HEK293 (cell line): ENCODE results near the gene EIF4ENIF1.

Experiments used
- KLF16 ChIP-seq: fragments of 450-650 bp; formaldehyde crosslinking; IDR thresholded peaks from 2 replicates; pipeline ENCODE4 v1.5.1; 2017; ENCODE audit warnings: missing biosample characterization, missing genetic modification characterization
- OSR2 ChIP-seq: fragments of 450-650 bp; formaldehyde crosslinking; IDR thresholded peaks from 2 replicates; pipeline ENCODE4 v1.5.1; 2016; ENCODE audit warnings: missing biosample characterization, missing genetic modification characterization
- YY2 ChIP-seq: fragments of 450-650 bp; formaldehyde crosslinking; IDR thresholded peaks from 2 replicates; pipeline ENCODE4 v1.5.1; 2016; ENCODE audit warnings: missing biosample characterization, missing genetic modification characterization
- ZBTB1 ChIP-seq: fragments of 450-650 bp; formaldehyde crosslinking; IDR thresholded peaks from 2 replicates; pipeline ENCODE4 v1.5.1; 2016; ENCODE audit warnings: missing biosample characterization, missing genetic modification characterization
- ZBTB21 ChIP-seq: fragments of 450-650 bp; formaldehyde crosslinking; IDR thresholded peaks from 2 replicates; pipeline ENCODE4 v1.5.1; 2017; ENCODE audit warnings: missing biosample characterization, missing genetic modification characterization
- ZFP37 ChIP-seq: fragments of 450-650 bp; formaldehyde crosslinking; IDR thresholded peaks from 2 replicates; pipeline ENCODE4 v1.5.1; 2016; ENCODE audit warnings: missing biosample characterization, missing genetic modification characterization
- ZNF114 ChIP-seq: fragments of 450-650 bp; formaldehyde crosslinking; IDR thresholded peaks from 2 replicates; pipeline ENCODE4 v1.5.0; 2017; ENCODE audit warnings: missing biosample characterization, missing genetic modification characterization
- ZNF16 ChIP-seq: fragments of 450-650 bp; formaldehyde crosslinking; IDR thresholded peaks from 2 replicates; pipeline ENCODE4 v1.5.1; 2016; ENCODE audit warnings: low read depth, missing biosample characterization, missing genetic modification characterization
- ZNF274 ChIP-seq, 2 experiments: fragments of 200-500 bp in 1 of 2; fragments of 450-650 bp in 1 of 2; sonication (Bioruptor generic) in 1 of 2; formaldehyde crosslinking in 1 of 2; IDR thresholded peaks; 2 replicates each; pipeline versions ENCODE4 v1.5.1 to v1.6.1; 2014 to 2016; ENCODE audit warnings: borderline replicate concordance in 1 of 2, inconsistent platforms in 1 of 2, low read length in 1 of 2, missing biosample characterization in 1 of 2, missing genetic modification characterization in 1 of 2
- ZNF48 ChIP-seq: fragments of 450-650 bp; formaldehyde crosslinking; IDR thresholded peaks from 2 replicates; pipeline ENCODE4 v1.5.1; 2016; ENCODE audit warnings: missing biosample characterization, missing genetic modification characterization
- ZNF501 ChIP-seq: fragments of 450-650 bp; formaldehyde crosslinking; IDR thresholded peaks from 2 replicates; pipeline ENCODE4 v1.5.1; 2016; ENCODE audit warnings: missing biosample characterization, missing genetic modification characterization
- ZNF529 ChIP-seq: fragments of 450-650 bp; formaldehyde crosslinking; IDR thresholded peaks from 2 replicates; pipeline ENCODE4 v1.5.1; 2017; ENCODE audit warnings: missing genetic modification characterization, missing biosample characterization; ENCODE audit not compliant: insufficient replicate concordance
- ZNF560 ChIP-seq: fragments of 450-650 bp; formaldehyde crosslinking; IDR thresholded peaks from 2 replicates; pipeline ENCODE4 v1.5.1; 2017; ENCODE audit warnings: missing biosample characterization, missing genetic modification characterization, borderline replicate concordance
- ZNF600 ChIP-seq: fragments of 450-650 bp; formaldehyde crosslinking; IDR thresholded peaks from 2 replicates; pipeline ENCODE4 v1.5.1; 2016; ENCODE audit warnings: missing biosample characterization, missing genetic modification characterization
- ZNF624 ChIP-seq: fragments of 450-650 bp; formaldehyde crosslinking; IDR thresholded peaks from 2 replicates; pipeline ENCODE4 v1.5.1; 2017; ENCODE audit warnings: missing biosample characterization, missing genetic modification characterization
- ZNF660 ChIP-seq: fragments of 450-650 bp; IDR thresholded peaks from 2 replicates; pipeline ENCODE4 v1.5.1; 2018; ENCODE audit warnings: missing biosample characterization, mild to moderate bottlenecking, missing genetic modification characterization
- ZNF670 ChIP-seq: fragments of 450-650 bp; formaldehyde crosslinking; IDR thresholded peaks from 2 replicates; pipeline ENCODE4 v1.5.1; 2016; ENCODE audit warnings: missing biosample characterization, missing genetic modification characterization, low read depth
- ZNF76 ChIP-seq: fragments of 450-650 bp; formaldehyde crosslinking; IDR thresholded peaks from 2 replicates; pipeline ENCODE4; 2016; ENCODE audit warnings: low read depth, missing biosample characterization, missing genetic modification characterization, borderline replicate concordance
- ZNF830 ChIP-seq: fragments of 450-650 bp; IDR thresholded peaks from 2 replicates; pipeline ENCODE4 v1.5.0; 2018; ENCODE audit warnings: missing biosample characterization, missing genetic modification characterization, low read depth, mild to moderate bottlenecking, moderate library complexity
- TF ChIP-seq, protein P1 (sequence below): fragments of 450-650 bp; formaldehyde crosslinking; IDR thresholded peaks from 2 replicates; pipeline ENCODE4 v1.5.1; 2017; ENCODE audit warnings: missing biosample characterization, mild to moderate bottlenecking, missing genetic modification characterization, moderate library complexity
- TF ChIP-seq, protein P2 (sequence below): fragments of 450-650 bp; formaldehyde crosslinking; IDR thresholded peaks from 2 replicates; pipeline ENCODE4 v1.5.1; 2016; ENCODE audit warnings: missing biosample characterization, missing genetic modification characterization, borderline replicate concordance
- TF ChIP-seq, protein P3 (sequence below): fragments of 450-650 bp; formaldehyde crosslinking; IDR thresholded peaks from 2 replicates; pipeline ENCODE4 v1.5.1; 2016; ENCODE audit warnings: missing biosample characterization, missing genetic modification characterization
- TF ChIP-seq, protein P4 (sequence below): fragments of 450-650 bp; formaldehyde crosslinking; IDR thresholded peaks from 2 replicates; pipeline ENCODE4 v1.5.1; 2017; ENCODE audit warnings: missing biosample characterization, missing genetic modification characterization
- TF ChIP-seq, protein P5 (sequence below): fragments of 450-650 bp; formaldehyde crosslinking; IDR thresholded peaks from 2 replicates; pipeline ENCODE4 v1.5.1; 2017; ENCODE audit warnings: missing biosample characterization, missing genetic modification characterization
- TF ChIP-seq, protein P6 (sequence below): fragments of 450-650 bp; formaldehyde crosslinking; IDR thresholded peaks from 2 replicates; pipeline ENCODE4 v1.5.1; 2016; ENCODE audit warnings: missing biosample characterization, missing genetic modification characterization

Gene EIF4ENIF1

DNA sequence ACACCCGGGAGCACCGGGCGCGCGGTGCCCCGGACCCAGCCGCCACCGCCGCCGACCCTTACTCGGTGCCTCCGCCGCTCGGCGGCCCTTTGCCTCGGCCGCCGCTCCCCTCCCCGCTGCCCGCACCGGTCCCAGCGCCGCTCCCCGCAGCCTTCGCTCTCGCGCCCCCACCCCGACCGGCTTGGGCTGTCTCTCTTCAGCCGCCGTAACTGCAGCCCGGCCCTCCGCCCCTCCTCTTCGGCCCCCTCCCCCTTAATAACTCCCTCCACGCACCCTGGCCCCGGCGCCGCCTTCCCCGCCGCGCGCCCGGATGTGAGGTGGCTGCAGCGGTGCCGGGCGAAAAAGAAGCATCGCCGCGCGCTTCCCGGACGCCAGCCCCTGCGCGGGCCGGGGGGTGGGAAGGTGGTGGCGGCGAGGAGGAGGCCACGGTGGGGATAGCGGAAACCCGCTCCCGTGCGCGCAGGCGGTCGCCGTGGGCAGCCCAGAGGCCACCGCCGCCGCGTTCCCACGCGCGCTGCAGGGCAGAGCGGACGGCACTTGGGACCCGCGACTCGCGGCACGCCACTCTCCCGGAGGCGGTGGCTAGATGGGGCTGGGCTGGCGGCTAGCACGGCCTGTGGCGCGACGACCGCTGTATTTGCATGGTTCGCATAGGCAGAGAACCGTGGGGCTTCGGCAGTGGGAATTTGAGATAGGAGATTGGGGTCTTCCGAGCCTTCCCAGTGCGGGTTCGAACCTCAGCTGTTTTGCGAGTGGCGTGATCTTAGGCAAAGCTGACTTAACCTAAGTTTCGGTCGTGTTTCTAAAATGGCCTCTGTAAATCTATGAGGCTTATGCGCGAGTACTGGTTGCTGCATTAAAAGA, at the start of gene EIF4ENIF1 (continued):
- TF ChIP-seq, protein P1, sequence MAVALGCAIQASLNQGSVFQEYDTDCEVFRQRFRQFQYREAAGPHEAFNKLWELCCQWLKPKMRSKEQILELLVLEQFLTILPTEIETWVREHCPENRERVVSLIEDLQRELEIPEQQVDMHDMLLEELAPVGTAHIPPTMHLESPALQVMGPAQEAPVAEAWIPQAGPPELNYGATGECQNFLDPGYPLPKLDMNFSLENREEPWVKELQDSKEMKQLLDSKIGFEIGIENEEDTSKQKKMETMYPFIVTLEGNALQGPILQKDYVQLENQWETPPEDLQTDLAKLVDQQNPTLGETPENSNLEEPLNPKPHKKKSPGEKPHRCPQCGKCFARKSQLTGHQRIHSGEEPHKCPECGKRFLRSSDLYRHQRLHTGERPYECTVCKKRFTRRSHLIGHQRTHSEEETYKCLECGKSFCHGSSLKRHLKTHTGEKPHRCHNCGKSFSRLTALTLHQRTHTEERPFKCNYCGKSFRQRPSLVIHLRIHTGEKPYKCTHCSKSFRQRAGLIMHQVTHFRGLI (tag by site-specific recombination): peak; percentile 56; the same call in 1 of the 2 replicates
- no peak for TF ChIP-seq ZNF16 (tag by site-specific recombination)
- no peak for TF ChIP-seq ZBTB1 (tag by site-specific recombination)
- no peak for TF ChIP-seq ZNF560
- TF ChIP-seq, protein P2, sequence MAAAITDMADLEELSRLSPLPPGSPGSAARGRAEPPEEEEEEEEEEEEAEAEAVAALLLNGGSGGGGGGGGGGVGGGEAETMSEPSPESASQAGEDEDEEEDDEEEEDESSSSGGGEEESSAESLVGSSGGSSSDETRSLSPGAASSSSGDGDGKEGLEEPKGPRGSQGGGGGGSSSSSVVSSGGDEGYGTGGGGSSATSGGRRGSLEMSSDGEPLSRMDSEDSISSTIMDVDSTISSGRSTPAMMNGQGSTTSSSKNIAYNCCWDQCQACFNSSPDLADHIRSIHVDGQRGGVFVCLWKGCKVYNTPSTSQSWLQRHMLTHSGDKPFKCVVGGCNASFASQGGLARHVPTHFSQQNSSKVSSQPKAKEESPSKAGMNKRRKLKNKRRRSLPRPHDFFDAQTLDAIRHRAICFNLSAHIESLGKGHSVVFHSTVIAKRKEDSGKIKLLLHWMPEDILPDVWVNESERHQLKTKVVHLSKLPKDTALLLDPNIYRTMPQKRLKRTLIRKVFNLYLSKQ (tag by site-specific recombination): no peak
- no peak for TF ChIP-seq ZNF48 (tag by site-specific recombination)
- TF ChIP-seq ZNF76: peak; percentile 76
- TF ChIP-seq KLF16: peak; percentile 71; the same call in 1 of the 2 replicates
- TF ChIP-seq ZNF624: no peak
- TF ChIP-seq ZNF114: no peak
- TF ChIP-seq ZNF600 (tag by site-specific recombination): no peak
- TF ChIP-seq ZBTB21 (tag by site-specific recombination): no peak
- no peak for TF ChIP-seq ZNF501 (tag by site-specific recombination)
- no peak for TF ChIP-seq ZNF830 (tag by site-specific recombination)
- no peak for TF ChIP-seq ZNF670 (tag by site-specific recombination)
- TF ChIP-seq ZFP37 (tag by site-specific recombination): no peak
- 0 out of 2 replicates have a peak, but pooled peaks have one; percentile 48 for TF ChIP-seq YY2 (tag by site-specific recombination)
- 0 out of 2 replicates have a peak, but pooled peaks have one; percentile 18 for TF ChIP-seq OSR2
- TF ChIP-seq ZNF660 (tag by site-specific recombination): peak; percentile 95
- TF ChIP-seq ZNF274 (IDR thresholded peaks at IDR 0.05; ENCODE audit: low read length): no peak
- no peak for TF ChIP-seq ZNF274 (tag by site-specific recombination; IDR thresholded peaks at IDR 0.05; ENCODE audit: borderline replicate concordance)
- TF ChIP-seq, protein P3, sequence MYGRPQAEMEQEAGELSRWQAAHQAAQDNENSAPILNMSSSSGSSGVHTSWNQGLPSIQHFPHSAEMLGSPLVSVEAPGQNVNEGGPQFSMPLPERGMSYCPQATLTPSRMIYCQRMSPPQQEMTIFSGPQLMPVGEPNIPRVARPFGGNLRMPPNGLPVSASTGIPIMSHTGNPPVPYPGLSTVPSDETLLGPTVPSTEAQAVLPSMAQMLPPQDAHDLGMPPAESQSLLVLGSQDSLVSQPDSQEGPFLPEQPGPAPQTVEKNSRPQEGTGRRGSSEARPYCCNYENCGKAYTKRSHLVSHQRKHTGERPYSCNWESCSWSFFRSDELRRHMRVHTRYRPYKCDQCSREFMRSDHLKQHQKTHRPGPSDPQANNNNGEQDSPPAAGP (tag by site-specific recombination): peak; percentile 66
- TF ChIP-seq, protein P4, sequence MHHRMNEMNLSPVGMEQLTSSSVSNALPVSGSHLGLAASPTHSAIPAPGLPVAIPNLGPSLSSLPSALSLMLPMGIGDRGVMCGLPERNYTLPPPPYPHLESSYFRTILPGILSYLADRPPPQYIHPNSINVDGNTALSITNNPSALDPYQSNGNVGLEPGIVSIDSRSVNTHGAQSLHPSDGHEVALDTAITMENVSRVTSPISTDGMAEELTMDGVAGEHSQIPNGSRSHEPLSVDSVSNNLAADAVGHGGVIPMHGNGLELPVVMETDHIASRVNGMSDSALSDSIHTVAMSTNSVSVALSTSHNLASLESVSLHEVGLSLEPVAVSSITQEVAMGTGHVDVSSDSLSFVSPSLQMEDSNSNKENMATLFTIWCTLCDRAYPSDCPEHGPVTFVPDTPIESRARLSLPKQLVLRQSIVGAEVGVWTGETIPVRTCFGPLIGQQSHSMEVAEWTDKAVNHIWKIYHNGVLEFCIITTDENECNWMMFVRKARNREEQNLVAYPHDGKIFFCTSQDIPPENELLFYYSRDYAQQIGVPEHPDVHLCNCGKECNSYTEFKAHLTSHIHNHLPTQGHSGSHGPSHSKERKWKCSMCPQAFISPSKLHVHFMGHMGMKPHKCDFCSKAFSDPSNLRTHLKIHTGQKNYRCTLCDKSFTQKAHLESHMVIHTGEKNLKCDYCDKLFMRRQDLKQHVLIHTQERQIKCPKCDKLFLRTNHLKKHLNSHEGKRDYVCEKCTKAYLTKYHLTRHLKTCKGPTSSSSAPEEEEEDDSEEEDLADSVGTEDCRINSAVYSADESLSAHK (tag by site-specific recombination): peak; percentile 39; the same call in 1 of the 2 replicates
- TF ChIP-seq, protein P5, sequence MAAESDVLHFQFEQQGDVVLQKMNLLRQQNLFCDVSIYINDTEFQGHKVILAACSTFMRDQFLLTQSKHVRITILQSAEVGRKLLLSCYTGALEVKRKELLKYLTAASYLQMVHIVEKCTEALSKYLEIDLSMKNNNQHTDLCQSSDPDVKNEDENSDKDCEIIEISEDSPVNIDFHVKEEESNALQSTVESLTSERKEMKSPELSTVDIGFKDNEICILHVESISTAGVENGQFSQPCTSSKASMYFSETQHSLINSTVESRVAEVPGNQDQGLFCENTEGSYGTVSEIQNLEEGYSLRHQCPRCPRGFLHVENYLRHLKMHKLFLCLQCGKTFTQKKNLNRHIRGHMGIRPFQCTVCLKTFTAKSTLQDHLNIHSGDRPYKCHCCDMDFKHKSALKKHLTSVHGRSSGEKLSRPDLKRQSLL (tag by site-specific recombination): no peak; the same call in 1 of the 2 replicates
- TF ChIP-seq ZNF529 (tag by site-specific recombination): no peak
- TF ChIP-seq, protein P6, sequence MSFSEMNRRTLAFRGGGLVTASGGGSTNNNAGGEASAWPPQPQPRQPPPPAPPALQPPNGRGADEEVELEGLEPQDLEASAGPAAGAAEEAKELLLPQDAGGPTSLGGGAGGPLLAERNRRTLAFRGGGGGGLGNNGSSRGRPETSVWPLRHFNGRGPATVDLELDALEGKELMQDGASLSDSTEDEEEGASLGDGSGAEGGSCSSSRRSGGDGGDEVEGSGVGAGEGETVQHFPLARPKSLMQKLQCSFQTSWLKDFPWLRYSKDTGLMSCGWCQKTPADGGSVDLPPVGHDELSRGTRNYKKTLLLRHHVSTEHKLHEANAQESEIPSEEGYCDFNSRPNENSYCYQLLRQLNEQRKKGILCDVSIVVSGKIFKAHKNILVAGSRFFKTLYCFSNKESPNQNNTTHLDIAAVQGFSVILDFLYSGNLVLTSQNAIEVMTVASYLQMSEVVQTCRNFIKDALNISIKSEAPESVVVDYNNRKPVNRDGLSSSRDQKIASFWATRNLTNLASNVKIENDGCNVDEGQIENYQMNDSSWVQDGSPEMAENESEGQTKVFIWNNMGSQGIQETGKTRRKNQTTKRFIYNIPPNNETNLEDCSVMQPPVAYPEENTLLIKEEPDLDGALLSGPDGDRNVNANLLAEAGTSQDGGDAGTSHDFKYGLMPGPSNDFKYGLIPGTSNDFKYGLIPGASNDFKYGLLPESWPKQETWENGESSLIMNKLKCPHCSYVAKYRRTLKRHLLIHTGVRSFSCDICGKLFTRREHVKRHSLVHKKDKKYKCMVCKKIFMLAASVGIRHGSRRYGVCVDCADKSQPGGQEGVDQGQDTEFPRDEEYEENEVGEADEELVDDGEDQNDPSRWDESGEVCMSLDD (tag by site-specific recombination): no peak
